ENCODE data around the gene RAB39A.

RAB39A gene

GRCh38 chr11:107963091-107963490, 34.8 kb downstream of the RAB39A start:
- no peak for DNase-seq

- DNase-seq, result no peak
These were observed 41.0 kb downstream of the RAB39A start for GRCh38 chr11:107969219-107969618.

GRCh38 chr11:107970049-107970448, 41.8 kb downstream of the RAB39A start:
- DNase-seq, result no peak

- DNase-seq, result no peak
These were observed 45.4 kb downstream of the RAB39A start for GRCh38 chr11:107973641-107974040.

GRCh38 chr11:107988397-107989158, 60.3 kb downstream of the RAB39A start:
- DNase-seq, result no peak

- no peak for DNase-seq
These were observed 63.7 kb downstream of the RAB39A start for GRCh38 chr11:107991868-107992414.

- DNase-seq, result no peak
These were observed 67.9 kb downstream of the RAB39A start for GRCh38 chr11:107996006-107996776.

GRCh38 chr11:107998761-107999160, 70.5 kb downstream of the RAB39A start:
- no peak for DNase-seq

- peak; percentile 8 for DNase-seq
These were observed 71.7 kb downstream of the RAB39A start for GRCh38 chr11:107999759-108000455.

- DNase-seq, result no peak
These were observed 74.2 kb downstream of the RAB39A start for GRCh38 chr11:108002476-108002875.

- DNase-seq, result no peak
These were observed 75.4 kb downstream of the RAB39A start for GRCh38 chr11:108003623-108004022.

GRCh38 chr11:108007819-108008218, 79.6 kb downstream of the RAB39A start:
- DNase-seq, result no peak

- peak; percentile 92 for DNase-seq
These were observed 80.6 kb downstream of the RAB39A start, which contains the start of gene CUL5 for GRCh38 chr11:108008656-108009496. TSS of gene CUL5 (plus strand) at chr11:108008898. CDS start at chr11:108009349, 451 bp downstream.

GRCh38 chr11:108009497-108010370, 81.5 kb downstream of the RAB39A start:
- DNase-seq, result peak; percentile 31

- no peak for DNase-seq
These were observed 84.0 kb downstream of the RAB39A start for GRCh38 chr11:108012139-108012725.
